H9 (cell line): Measurements from ENCODE around the gene FBXL2. TPM values are rescaled to one million over a fixed set of nuclear protein-coding genes. Genes with fewer than 3 reads are reported as not detected.

ENCODE experiments used
- DNase-seq: peaks from one replicate; pipeline ENCODE4 v3.0.0-alpha.2; 2017
- H2AFZ ChIP-seq: one replicate; pipeline ENCODE4 v1.6.1; 2013; ENCODE audit warnings: mild to moderate bottlenecking, low read length, control low read depth, moderate library complexity
- H2AK5ac ChIP-seq: 2 replicates; pipeline ENCODE4 v1.6.1; 2013; ENCODE audit warnings: low read length, control low read depth, mixed read lengths; ENCODE audit not compliant: insufficient read length
- H2BK120ac ChIP-seq: one replicate; pipeline ENCODE4 v1.6.1; 2013; ENCODE audit warnings: low read depth, mild to moderate bottlenecking, low read length, control low read depth, inconsistent platforms; ENCODE audit not compliant: poor library complexity, severe bottlenecking
- H2BK12ac ChIP-seq: 2 replicates; pipeline ENCODE4 v1.6.1; 2013; ENCODE audit warnings: low read length, control low read depth, mixed read lengths, low read depth; ENCODE audit not compliant: insufficient read length
- H2BK15ac ChIP-seq: 2 replicates; pipeline ENCODE4 v1.6.1; 2013; ENCODE audit warnings: low read depth, low read length, control low read depth
- H2BK20ac ChIP-seq: one replicate; pipeline ENCODE4 v1.6.1; 2013; ENCODE audit warnings: low read depth, mild to moderate bottlenecking, low read length, control low read depth, inconsistent platforms; ENCODE audit not compliant: poor library complexity, severe bottlenecking
- H2BK5ac ChIP-seq: 2 replicates; pipeline ENCODE4 v1.6.1; 2013; ENCODE audit warnings: low read length, control low read depth, mixed read lengths; ENCODE audit not compliant: insufficient read length
- H3K14ac ChIP-seq: 2 replicates; pipeline ENCODE4 v1.6.1; 2013; ENCODE audit warnings: low read length, control low read depth; ENCODE audit not compliant: insufficient read depth
- H3K18ac ChIP-seq: 2 replicates; pipeline ENCODE4 v1.6.1; 2013; ENCODE audit warnings: low read depth, mild to moderate bottlenecking, mixed read lengths, low read length, control low read depth; ENCODE audit not compliant: insufficient read length
- H3K23ac ChIP-seq: 2 replicates; pipeline ENCODE4 v1.6.1; 2013; ENCODE audit warnings: low read length, control low read depth, mixed read lengths, low read depth; ENCODE audit not compliant: insufficient read length
- H3K23me2 ChIP-seq: 2 replicates; pipeline ENCODE4 v1.6.1; 2013; ENCODE audit warnings: low read depth, mild to moderate bottlenecking, mixed read lengths, low read length, control low read depth; ENCODE audit not compliant: insufficient read length, poor library complexity, severe bottlenecking
- H3K27ac ChIP-seq: 2 replicates; pipeline ENCODE4 v1.5.1; 2013; ENCODE audit warnings: low read length, control low read depth, mixed read lengths, low read depth; ENCODE audit not compliant: insufficient read length
- H3K27me3 ChIP-seq: 2 replicates; pipeline ENCODE4 v1.6.1; 2013; ENCODE audit warnings: low read length, control low read depth, inconsistent platforms; ENCODE audit not compliant: insufficient read depth
- H3K4ac ChIP-seq: 2 replicates; pipeline ENCODE4 v1.6.1; 2013; ENCODE audit warnings: low read depth, mild to moderate bottlenecking, control low read depth, inconsistent platforms, low read length, moderate library complexity
- H3K4me1 ChIP-seq: 2 replicates; pipeline ENCODE4 v1.6.1; 2013; ENCODE audit warnings: low read length, control low read depth, inconsistent platforms; ENCODE audit not compliant: insufficient read depth
- H3K4me2 ChIP-seq: 2 replicates; pipeline ENCODE4 v1.6.1; 2013; ENCODE audit warnings: low read length, control low read depth, mixed read lengths; ENCODE audit not compliant: insufficient read length, insufficient read depth
- H3K56ac ChIP-seq: 2 replicates; pipeline ENCODE4 v1.6.1; 2013; ENCODE audit warnings: low read depth, mild to moderate bottlenecking, mixed read lengths, low read length, control low read depth; ENCODE audit not compliant: insufficient read length
- H3K79me1 ChIP-seq: 2 replicates; pipeline ENCODE4 v1.6.1; 2013; ENCODE audit warnings: low read depth, mild to moderate bottlenecking, moderate library complexity, low read length, control low read depth, inconsistent platforms; ENCODE audit not compliant: insufficient read depth, poor library complexity, severe bottlenecking
- H3K79me2 ChIP-seq: 2 replicates; pipeline ENCODE4 v1.6.1; 2013; ENCODE audit warnings: low read length, control low read depth, inconsistent platforms; ENCODE audit not compliant: insufficient read depth
- H3K9ac ChIP-seq: 2 replicates; pipeline ENCODE4 v1.6.1; 2013; ENCODE audit warnings: low read length, control low read depth, mixed read lengths; ENCODE audit not compliant: insufficient read length; ENCODE audit errors: extremely low read depth
- H3K9me3 ChIP-seq: one replicate; pipeline ENCODE4 v1.6.1; 2013; ENCODE audit warnings: low read depth, low read length, inconsistent platforms; ENCODE audit not compliant: control insufficient read depth
- H3T11ph ChIP-seq: one replicate; pipeline ENCODE4 v1.6.1; 2013; ENCODE audit warnings: mild to moderate bottlenecking, low read length, control low read depth, inconsistent platforms
- H4K20me1 ChIP-seq: one replicate; pipeline ENCODE4 v1.6.1; 2013; ENCODE audit not compliant: control insufficient read depth, insufficient read length, insufficient read depth
- H4K5ac ChIP-seq: 2 replicates; pipeline ENCODE4 v1.6.1; 2013; ENCODE audit warnings: low read depth, mild to moderate bottlenecking, mixed read lengths, low read length, control low read depth; ENCODE audit not compliant: insufficient read length
- H4K8ac ChIP-seq: replicated peaks from 2 replicates; pipeline ENCODE4 v1.6.1; 2013; ENCODE audit warnings: low read length, control low read depth, mixed read lengths, low read depth; ENCODE audit not compliant: insufficient read length
- H4K91ac ChIP-seq: 2 replicates; pipeline ENCODE4 v1.6.1; 2013; ENCODE audit warnings: low read depth, mild to moderate bottlenecking, moderate library complexity, mixed read lengths, low read length, control low read depth; ENCODE audit not compliant: insufficient read length
- H3K27ac Mint-ChIP-seq, 3 experiments: 2 replicates in 2 of 3; 3 replicates in 1 of 3; pipeline ENCODE4 v1.8.0; 2020 to 2021; ENCODE audit warnings: mixed read lengths in 3 of 3, mild to moderate bottlenecking in 1 of 3, moderate library complexity in 1 of 3
- H3K27me3 Mint-ChIP-seq: 2 replicates; pipeline ENCODE4 v1.8.0; 2021; ENCODE audit warnings: low read depth, mild to moderate bottlenecking, moderate library complexity, mixed read lengths
- H3K36me3 Mint-ChIP-seq, 3 experiments: 2 replicates in 2 of 3; 3 replicates in 1 of 3; pipeline ENCODE4 v1.8.0; 2020 to 2021; ENCODE audit warnings: low read depth in 3 of 3, mixed read lengths in 3 of 3; ENCODE audit not compliant: insufficient read depth in 1 of 3
- H3K4me1 Mint-ChIP-seq, 2 experiments: 2 replicates each; pipeline ENCODE4 v1.8.0; 2020; ENCODE audit warnings: mixed read lengths in 2 of 2
- H3K4me3 Mint-ChIP-seq, 2 experiments: 2 replicates in 1 of 2; 3 replicates in 1 of 2; pipeline ENCODE4 v1.8.0; 2020 to 2021; ENCODE audit warnings: mild to moderate bottlenecking in 2 of 2, mixed read lengths in 2 of 2, moderate library complexity in 1 of 2
- H3K9me3 Mint-ChIP-seq, 2 experiments: 2 replicates in 1 of 2; 3 replicates in 1 of 2; pipeline ENCODE4 v1.8.0; 2020; ENCODE audit warnings: mild to moderate bottlenecking in 2 of 2, mixed read lengths in 2 of 2, moderate library complexity in 1 of 2
- WGBS: extraction: QIAGEN DNeasy Blood & Tissue Kit; methylation state at CpG from one replicate; pipeline ENCODE4 v1.1.7; 2013; ENCODE audit warnings: missing lambda C conversion rate, low lambda C conversion rate, mixed read lengths; ENCODE audit not compliant: insufficient read length; ENCODE audit errors: extremely low coverage; 5-methylcytosine and 5-hydroxymethylcytosine counted together
- total RNA-seq: library from RNA; stranded (reverse); gene quantifications from 2 replicates; pipeline ENCODE4 v1.2.1, GENCODE V29; 2021
- TF ChIP-seq, protein P1 (sequence below): fragments of 200-600 bp; sonication (generic); conservative IDR thresholded peaks from 3 replicates; pipeline ENCODE4 v1.8.0; 2021; ENCODE audit warnings: antibody characterized with exemption, mild to moderate bottlenecking

The FBXL2 gene
- total RNA-seq, 1 experiment from 2014 or later, result 2.7 TPM

DNA sequence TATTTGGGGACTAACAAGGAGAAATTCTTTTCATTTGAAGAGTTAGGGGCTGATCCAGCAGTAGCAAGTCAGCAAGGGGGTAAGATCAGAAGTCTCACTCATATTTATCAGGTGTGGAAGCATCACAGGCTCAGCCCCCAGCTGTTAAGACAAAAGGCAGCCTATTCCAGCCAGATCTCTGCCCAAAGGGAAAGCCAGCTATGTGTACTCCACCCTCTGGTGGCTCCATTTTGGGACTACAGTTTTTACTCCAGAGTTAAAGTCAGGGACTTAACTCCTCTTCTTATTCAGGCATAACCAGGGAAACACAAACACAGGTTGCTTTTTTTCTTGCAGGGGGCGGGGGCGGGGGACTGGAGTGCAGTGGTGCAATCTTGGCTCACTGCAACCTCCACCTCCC lies 143.7 kb downstream of the FBXL2 start:
- Mint-ChIP-seq H3K27me3 (no peaks in the 10 kb centered on the region), H3K27ac (0 out of 7 replicates have a peak overlapping the region, but pooled peaks of 1 of the 3 experiments have one; percentile 55), H3K36me3 (peaks cover 55 to 70% (median 69%) of the 10 kb centered on the region in 3 experiments; a peak in 6 of 7 replicates), H3K9me3 (no peaks in the 10 kb centered on the region), H3K4me1 (peaks cover 14 to 16% of the 10 kb centered on the region in 2 experiments), H3K4me3 (no peak overlapping the region)
- Histone ChIP-seq H4K8ac (no peak overlapping the region), H3K79me2 (peaks cover 6% of the 10 kb centered on the region; the same call in 1 of the 2 replicates), H2BK12ac (no peak overlapping the region), H2BK120ac (no peak overlapping the region), H3K56ac (no peak overlapping the region), H3K23me2 (no peaks in the 10 kb centered on the region), H3T11ph (no peak overlapping the region), H4K5ac (no peak overlapping the region), H3K9me3 (no peaks in the 10 kb centered on the region), H2BK20ac (no peak overlapping the region), H3K9ac (no peak overlapping the region), H3K27ac (no peak overlapping the region), H2BK15ac (no peak overlapping the region), H2BK5ac (no peak overlapping the region), H3K23ac (no peak overlapping the region), H3K18ac (no peak overlapping the region), H3K4ac (no peak overlapping the region), H4K20me1 (no peaks in the 10 kb centered on the region), H3K14ac (no peak overlapping the region), H3K4me1 (peaks cover 3% of the 10 kb centered on the region), H3K79me1 (peaks cover 4% of the 10 kb centered on the region), H3K27me3 (no peaks in the 10 kb centered on the region), H3K4me2 (no peak overlapping the region), H2AFZ (no peak overlapping the region), H4K91ac (no peak overlapping the region), H2AK5ac (no peak overlapping the region)
- no CpG with 5 or more reads among the region's 2 CpGs for WGBS
- DNase-seq, result no peak
- TF ChIP-seq, protein P1, sequence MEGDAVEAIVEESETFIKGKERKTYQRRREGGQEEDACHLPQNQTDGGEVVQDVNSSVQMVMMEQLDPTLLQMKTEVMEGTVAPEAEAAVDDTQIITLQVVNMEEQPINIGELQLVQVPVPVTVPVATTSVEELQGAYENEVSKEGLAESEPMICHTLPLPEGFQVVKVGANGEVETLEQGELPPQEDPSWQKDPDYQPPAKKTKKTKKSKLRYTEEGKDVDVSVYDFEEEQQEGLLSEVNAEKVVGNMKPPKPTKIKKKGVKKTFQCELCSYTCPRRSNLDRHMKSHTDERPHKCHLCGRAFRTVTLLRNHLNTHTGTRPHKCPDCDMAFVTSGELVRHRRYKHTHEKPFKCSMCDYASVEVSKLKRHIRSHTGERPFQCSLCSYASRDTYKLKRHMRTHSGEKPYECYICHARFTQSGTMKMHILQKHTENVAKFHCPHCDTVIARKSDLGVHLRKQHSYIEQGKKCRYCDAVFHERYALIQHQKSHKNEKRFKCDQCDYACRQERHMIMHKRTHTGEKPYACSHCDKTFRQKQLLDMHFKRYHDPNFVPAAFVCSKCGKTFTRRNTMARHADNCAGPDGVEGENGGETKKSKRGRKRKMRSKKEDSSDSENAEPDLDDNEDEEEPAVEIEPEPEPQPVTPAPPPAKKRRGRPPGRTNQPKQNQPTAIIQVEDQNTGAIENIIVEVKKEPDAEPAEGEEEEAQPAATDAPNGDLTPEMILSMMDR, result peak; percentile 43; the same call in 1 of the 3 replicates
